HG03045 (cell line): ENCODE data around the gene MED27.
"Not testable (repeated sequence)": the region's sequence is repeated elsewhere in the genome, so short reads cannot be mapped to it uniquely, and the experiment has no call there.

Experiments
- ATAC-seq: cut with Tn5 transposase; IDR thresholded peaks from one replicate; pipeline ENCODE4 v1.9.1; 2021; ENCODE audit warnings: mild to moderate bottlenecking, moderate library complexity; ENCODE audit not compliant: unreplicated experiment

MED27 gene

GRCh38 chr9:132077881-132078698 is 1.6 kb downstream of the MED27 start:
- no peak for ATAC-seq

GRCh38 chr9:132075853-132076252 is 3.8 kb downstream of the MED27 start:
- no peak for ATAC-seq

- no peak for ATAC-seq
Measured at GRCh38 chr9:132074736-132075135, 4.9 kb downstream of the MED27 start.

- ATAC-seq = no peak
Measured at GRCh38 chr9:132071847-132072507, 7.7 kb downstream of the MED27 start.

GRCh38 chr9:132069046-132069898 is 10.4 kb downstream of the MED27 start:
- no peak for ATAC-seq

- ATAC-seq = no peak
Measured at GRCh38 chr9:132068605-132069004, 11.1 kb downstream of the MED27 start.

- no peak for ATAC-seq
Measured at GRCh38 chr9:132066511-132066910, 13.2 kb downstream of the MED27 start.

- no peak for ATAC-seq
Measured at GRCh38 chr9:132066057-132066456, 13.6 kb downstream of the MED27 start.

- ATAC-seq = no peak
Measured at GRCh38 chr9:132063281-132063680, 16.4 kb downstream of the MED27 start.

- no peak for ATAC-seq
Measured at GRCh38 chr9:132062806-132063205, 16.9 kb downstream of the MED27 start.

GRCh38 chr9:132061526-132061925 is 18.1 kb downstream of the MED27 start:
- no peak for ATAC-seq

GRCh38 chr9:132059361-132059760 is 20.3 kb downstream of the MED27 start:
- no peak for ATAC-seq

- ATAC-seq = not testable (repeated sequence)
Measured at GRCh38 chr9:132058226-132058625, 21.4 kb downstream of the MED27 start.

- no peak for ATAC-seq
Measured at GRCh38 chr9:132056717-132057560, 22.7 kb downstream of the MED27 start.

GRCh38 chr9:132055756-132056155 is 23.9 kb downstream of the MED27 start:
- ATAC-seq = no peak

GRCh38 chr9:132054024-132054423 is 25.6 kb downstream of the MED27 start:
- ATAC-seq = no peak

- no peak for ATAC-seq
Measured at GRCh38 chr9:132049900-132050299, 29.8 kb downstream of the MED27 start.

GRCh38 chr9:132049323-132049882 is 30.3 kb downstream of the MED27 start:
- ATAC-seq = no peak

- ATAC-seq = no peak
Measured at GRCh38 chr9:132048201-132048600, 31.5 kb downstream of the MED27 start.

- ATAC-seq = no peak
Measured at GRCh38 chr9:132046456-132046855, 33.2 kb downstream of the MED27 start.
